GM18858 (cell line): ENCODE results near the gene KLRC1.
"Not testable (repeated sequence)": the region's sequence is repeated elsewhere in the genome, so short reads cannot be mapped to it uniquely, and the experiment has no call there.

Experiments used
- ATAC-seq: cut with Tn5 transposase; IDR thresholded peaks from one replicate; pipeline ENCODE4 v1.9.1; 2021; ENCODE audit not compliant: unreplicated experiment

Gene KLRC1

DNA sequence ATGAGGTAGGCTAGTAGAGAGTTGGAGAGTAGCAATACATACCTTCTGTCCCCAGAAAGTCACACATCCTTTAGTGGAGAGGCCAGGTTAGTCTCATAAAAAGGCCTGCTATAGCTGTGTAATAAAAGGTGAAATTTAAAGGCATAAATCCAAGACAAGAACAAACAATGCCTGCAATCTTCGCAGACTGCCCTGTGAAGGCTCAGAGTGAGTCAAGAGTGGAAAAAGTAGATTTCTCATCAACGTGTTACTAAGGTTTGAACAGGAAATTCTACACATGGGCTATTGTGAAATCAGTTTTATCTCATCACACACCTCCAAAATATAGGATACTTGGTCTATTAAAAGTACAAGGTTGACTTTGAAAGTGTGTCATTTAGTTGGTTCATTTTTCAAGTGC, at the start of gene KLRC1:
TSS of gene KLRC1 (minus strand) at position 222 of the 400 bp plus-strand sequence. CDS start 2,221 bp downstream, outside the sequence.
- no peak for ATAC-seq

DNA sequence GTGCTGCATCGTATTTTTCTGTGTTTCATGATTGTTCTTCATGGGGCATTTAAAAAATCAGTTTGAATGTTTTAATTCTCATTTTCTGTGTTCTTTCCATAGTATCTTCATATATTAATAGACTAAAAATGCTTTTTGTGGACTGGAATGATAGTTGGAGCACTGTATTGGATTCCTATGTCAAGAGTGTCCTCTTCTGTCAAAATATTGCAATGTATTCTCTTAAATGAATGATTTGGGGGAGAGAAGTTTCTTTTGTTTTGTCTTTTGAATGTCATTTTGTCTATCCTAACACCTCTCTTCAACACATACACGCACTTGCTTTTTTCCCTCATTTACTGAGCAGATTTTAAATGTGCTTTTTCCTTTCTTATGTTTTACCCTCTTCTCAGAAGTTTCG, 47.9 kb upstream of the KLRC1 start:
- no peak for ATAC-seq

- no peak for ATAC-seq
These were observed 44.9 kb upstream of the KLRC1 start for GRCh38 chr12:10498042-10498441.

DNA sequence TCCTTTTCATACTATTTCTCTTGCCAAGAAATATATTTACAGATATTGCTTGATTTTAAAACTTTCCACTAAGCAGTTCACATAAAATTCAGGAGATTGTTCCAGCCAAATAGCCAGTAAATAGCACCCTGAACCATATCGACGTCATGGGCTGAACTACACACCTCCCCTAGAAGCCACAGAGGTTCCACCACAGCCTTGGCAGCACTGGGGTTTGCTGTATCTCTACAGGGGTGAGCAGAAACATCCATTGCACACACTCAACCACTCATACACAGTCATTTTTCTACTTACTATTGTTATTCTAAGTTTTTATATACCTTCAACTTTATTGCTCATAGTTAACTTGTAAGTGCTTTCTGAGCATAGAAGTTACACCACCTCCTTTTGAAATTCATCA, 44.4 kb upstream of the KLRC1 start:
- ATAC-seq: no peak

DNA sequence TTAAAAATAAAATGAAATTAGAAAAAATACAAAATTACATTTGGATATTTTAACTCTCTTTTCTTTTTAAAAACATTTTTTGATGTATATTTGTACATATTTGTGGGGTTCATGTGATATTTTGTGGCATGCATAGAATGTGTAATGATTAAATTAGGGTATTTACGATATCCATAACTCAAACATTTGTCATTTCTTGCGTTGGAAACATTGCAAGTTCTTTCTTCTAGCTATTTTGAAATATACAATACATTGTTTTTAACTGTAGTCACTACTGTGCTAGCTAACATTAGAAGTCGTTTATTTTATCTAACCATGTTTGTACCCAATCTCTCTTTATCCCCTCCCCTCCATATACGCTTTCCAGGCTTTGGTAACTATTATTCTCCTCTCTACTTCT, 38.6 kb upstream of the KLRC1 start:
- no peak for ATAC-seq

GRCh38 chr12:10487328-10487727, 34.2 kb upstream of the KLRC1 start:
- not testable (repeated sequence) for ATAC-seq

DNA sequence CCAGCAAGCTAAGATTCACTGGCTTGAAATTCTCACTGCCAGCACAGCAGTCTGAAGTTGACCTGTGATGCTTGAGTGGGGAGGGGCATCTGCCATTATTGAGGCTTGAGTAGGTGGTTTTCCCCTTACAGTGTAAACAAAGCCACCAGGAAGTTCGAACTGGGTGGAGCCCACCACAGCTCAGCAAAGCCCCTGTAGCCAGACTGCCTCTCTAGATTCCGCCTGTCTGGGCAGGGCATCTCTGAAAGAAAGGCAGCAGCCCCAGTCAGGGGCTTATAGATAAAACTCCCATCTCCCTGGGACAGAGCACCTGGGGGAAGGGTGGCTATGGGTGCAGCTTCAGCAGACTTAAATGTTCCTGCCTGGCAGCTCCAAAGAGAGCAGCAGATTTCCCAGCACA, 28.7 kb upstream of the KLRC1 start:
- ATAC-seq: not testable (repeated sequence)

DNA sequence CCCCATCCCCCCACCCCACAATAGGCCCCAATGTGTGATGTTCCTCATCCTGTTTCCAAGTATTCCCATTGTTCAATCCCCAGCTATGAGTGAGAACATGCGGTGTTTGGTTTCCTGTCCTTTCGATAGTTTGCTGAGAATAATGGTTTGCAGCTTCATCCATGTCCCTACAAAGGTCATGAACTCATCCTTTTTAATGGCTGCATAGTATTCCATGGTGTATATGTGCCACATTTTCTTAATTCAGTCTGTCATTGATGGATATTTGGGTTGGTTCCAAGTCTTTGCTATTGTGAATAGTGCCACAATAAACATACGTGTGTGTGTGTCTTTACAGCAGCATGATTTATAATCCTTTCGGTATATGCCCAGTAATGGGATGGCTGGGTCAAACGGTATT, 19.6 kb upstream of the KLRC1 start:
- ATAC-seq: not testable (repeated sequence)

- no peak for ATAC-seq
These were observed 16.5 kb upstream of the KLRC1 start for GRCh38 chr12:10469701-10470100.

- no peak for ATAC-seq
These were observed 13.1 kb upstream of the KLRC1 start for GRCh38 chr12:10466311-10466710.

GRCh38 chr12:10457760-10458159, 4.6 kb upstream of the KLRC1 start:
- ATAC-seq: no peak

DNA sequence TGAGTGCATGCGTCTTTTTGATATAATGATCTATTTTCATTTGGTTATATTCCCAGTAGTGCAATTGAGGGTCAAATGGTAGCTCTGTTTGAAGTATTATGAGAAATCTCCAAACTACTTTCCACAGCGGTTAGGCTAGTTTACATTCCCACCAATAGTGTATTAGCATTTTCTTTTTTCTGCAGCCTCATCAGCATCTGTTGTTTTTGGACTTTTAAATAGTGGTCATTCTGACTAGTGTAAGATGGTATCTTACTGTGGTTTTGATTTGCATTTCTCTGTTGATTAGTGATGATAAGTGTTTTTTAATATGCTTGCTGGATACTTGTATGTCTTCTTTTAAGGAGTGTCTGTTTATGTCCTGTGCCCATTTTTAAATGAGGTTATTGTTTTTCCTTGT, 3.7 kb upstream of the KLRC1 start:
- no peak for ATAC-seq

- no peak for ATAC-seq
These were observed 2.6 kb upstream of the KLRC1 start for GRCh38 chr12:10455766-10456165.

GRCh38 chr12:10454531-10454930, 1.4 kb upstream of the KLRC1 start:
- ATAC-seq: no peak

- ATAC-seq: no peak
These were observed 4.9 kb downstream of the KLRC1 start for GRCh38 chr12:10448236-10448635.

GRCh38 chr12:10446052-10446451, 7.1 kb downstream of the KLRC1 start:
- not testable (repeated sequence) for ATAC-seq

- ATAC-seq: not testable (repeated sequence)
These were observed 12.0 kb downstream of the KLRC1 start for GRCh38 chr12:10441144-10441543.

GRCh38 chr12:10439608-10440274, 13.4 kb downstream of the KLRC1 start:
- ATAC-seq: not testable (repeated sequence)

DNA sequence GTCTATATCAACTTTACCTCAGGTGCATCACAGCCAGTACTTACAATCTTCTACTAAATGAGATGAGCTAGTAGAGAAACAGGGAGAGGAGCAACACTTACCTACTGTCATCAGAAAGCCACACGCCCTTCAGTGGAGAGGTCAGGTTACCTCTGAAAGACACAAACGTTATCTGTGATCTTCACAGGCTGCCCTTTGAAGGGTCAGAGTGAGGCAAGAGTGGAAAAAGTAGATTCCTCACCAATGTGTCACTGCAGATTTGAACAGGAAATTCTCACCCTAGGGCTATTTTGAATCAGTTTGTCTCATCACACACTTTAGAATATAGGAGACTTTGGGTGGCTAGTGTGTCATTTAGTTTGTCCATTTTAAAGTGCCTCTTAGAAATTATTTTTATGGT, 15.6 kb downstream of the KLRC1 start:
- ATAC-seq: not testable (repeated sequence)

GRCh38 chr12:10435816-10436215, 17.4 kb downstream of the KLRC1 start, which contains the start of gene KLRC2:
Gene KLRC2, minus strand, starts transcription at chr12:10436010. Its CDS starts 24 bp downstream, at chr12:10435986.
- ATAC-seq: not testable (repeated sequence)

- ATAC-seq: not testable (repeated sequence)
These were observed 22.6 kb downstream of the KLRC1 start for GRCh38 chr12:10430623-10431022.

DNA sequence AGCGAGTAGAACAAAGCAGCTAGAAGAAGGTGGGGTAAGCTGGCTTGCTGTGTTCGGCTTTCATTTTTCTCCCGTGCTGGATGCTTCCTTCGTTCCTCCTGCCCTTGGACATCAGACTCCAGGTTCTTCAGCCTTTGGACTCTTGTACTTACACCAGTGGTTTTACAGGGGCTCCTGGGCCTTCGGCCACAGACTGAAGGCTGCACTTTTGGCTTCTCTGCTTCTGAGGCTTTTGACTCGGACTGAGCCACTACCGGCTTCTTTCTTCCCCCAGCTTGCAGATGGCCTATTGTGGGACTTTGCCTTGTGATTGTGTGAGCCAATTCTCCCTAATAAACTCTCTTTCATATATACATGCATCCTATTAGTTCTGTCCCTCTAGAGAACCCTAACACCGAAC, 27.2 kb downstream of the KLRC1 start:
- ATAC-seq: not testable (repeated sequence)
